SHP77 treated with DMSO at 0.1 percent for 48 hours (cell line): ENCODE data around the gene HMCN2.
"Not testable (repeated sequence)": the region's sequence is repeated elsewhere in the genome, so short reads cannot be mapped to it uniquely, and the experiment has no call there.

ENCODE experiments used
- DNase-seq: peaks from one replicate; lab custom pipeline; 2025; lab: John Stamatoyannopoulos, UW

HMCN2 gene

DNA sequence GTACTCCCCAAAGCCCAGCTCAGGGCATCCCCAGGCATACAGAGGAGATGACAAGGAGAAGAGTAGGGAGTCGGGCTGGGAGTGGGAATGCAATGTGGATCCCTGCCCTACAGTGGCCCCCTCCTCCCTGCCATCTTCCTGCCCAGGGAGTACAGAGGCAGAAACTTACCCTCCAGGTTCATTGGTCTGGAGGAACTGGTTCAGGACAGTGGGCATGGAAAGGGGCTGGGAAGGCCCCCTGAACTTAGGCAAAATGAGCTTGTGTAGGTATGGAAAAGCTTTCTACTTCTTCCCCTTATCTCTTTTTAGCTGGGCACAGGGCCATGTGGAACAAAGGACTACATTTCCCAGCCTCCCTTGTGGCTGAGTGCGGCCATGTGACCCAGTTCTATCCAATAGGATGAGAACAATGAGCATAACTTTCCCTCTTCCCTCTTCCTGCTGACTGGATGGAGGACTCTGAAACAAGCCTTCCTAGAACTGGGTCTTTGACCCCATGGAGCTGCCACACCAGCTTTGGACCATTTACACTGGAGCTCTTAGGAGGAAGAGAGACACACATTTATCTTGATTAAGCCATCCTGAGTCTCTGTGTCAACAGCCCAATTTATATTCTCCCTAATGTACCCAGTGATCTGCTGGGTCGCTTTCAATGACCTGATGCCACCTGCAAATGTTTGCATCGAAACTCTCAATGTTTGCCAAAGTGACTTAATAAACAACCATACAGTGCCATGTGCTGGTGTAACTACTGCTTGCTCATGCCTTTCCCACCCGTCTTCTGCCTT is 25.0 kb upstream of the HMCN2 start:
- DNase-seq: peak; percentile 70

DNA sequence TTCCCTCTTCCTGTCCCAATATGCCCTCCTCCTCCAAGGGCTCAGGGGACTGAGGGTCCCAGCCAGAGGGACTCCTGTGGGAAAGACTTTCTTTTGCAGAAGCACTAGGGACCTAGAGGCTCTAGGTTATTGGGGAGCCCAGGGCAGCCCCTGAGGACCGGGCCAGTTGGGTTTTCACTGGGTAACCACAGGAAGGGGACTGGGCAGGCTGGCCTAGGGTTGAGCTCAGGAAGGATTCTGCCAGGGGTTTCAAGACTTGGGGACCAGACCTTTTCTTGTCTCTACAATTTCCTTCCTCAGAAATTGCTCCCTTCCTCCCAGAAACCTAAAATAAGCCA is 24.4 kb upstream of the HMCN2 start:
- no peak for DNase-seq

DNA sequence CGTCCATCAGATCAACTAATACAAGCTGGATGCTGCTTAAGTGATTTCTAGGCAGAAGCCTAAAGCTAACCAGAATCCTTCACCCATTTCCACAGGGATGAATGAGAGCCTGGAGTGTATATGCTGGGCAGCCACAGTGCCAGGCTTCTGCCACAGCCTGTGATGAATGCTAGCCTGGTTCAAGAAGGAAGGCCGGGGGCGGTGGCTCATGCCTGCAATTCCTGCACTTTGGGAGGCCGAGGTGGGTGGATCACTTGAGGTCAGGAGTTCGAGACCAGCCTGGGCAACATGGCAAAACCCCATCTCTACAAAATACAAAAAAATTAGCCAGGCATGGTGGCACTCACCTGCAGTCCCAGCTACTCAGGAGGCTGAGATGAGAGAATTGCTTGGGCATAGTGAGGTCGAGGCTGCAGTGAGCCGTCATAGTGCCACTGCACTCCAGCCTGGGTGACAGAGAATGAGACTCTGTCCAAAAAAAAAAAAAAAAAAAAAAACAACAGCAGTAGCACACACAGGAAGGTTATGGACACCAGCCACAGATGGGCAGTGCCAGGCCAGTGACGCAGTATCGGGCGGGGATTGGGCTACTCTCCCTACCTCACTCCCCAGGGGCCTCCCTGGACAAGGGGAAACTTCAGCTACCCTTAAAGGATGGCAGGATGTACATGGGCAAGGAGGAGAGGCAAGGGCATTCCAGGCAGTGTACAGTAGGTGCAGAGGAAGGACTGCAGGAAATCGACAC is 23.1 kb upstream of the HMCN2 start:
- DNase-seq: no peak

DNA sequence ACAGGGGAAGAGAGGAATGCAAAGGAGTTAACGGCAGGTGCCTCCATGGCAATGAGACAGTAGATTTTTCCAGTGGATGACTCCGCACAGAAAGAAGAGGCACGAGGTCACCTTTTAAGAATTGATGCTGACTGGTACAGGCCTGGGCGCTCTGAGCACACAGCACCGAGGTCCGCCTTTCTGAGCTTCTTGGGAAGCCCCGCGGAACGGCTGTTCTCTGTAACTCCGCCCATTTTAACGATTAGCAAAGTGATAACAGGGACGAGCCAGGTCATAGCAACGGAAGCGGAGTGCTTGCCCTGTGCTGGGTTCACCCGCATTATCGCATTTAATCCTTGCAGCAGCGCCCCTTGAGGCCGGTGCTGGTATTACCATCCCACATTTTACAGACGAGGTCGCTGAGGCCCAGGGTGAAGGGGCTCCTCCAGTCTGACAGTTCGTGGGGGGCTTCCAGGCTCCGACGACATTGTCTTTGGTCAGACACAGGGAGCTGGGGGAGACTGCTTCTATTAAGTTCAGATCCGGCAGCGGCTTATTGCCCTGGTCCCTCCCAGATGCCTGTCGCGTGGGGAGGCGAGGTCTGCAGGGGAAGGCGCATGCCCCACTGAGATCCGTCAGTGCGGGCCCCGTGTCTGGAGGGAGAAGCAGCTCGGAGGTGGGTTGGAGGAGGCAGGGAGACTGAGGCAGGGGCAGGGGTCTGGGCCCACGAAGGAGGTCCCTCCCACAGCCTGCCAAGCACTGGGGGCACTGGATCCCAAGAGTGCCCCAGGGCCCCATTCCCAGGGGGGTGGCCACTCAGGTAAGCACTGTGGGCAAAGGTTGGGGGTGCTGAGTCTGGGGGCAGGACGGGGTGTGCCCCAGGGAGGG is 22.3 kb upstream of the HMCN2 start:
- DNase-seq: peak; percentile 32

DNA sequence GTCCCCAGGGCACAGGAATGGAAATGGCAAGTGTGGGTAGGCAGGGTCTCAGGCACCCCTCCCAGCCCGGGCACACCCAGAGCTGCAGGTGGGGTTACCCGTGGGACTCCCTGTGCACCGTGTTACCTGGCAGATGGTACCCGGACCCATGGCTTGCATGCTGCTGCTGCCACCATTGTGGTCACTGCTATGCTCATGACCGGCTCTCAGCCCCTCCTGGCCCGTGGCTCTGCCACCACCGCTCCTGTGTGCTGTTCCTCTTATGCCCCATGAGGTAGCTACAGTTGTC is 21.7 kb upstream of the HMCN2 start:
- DNase-seq: no peak

DNA sequence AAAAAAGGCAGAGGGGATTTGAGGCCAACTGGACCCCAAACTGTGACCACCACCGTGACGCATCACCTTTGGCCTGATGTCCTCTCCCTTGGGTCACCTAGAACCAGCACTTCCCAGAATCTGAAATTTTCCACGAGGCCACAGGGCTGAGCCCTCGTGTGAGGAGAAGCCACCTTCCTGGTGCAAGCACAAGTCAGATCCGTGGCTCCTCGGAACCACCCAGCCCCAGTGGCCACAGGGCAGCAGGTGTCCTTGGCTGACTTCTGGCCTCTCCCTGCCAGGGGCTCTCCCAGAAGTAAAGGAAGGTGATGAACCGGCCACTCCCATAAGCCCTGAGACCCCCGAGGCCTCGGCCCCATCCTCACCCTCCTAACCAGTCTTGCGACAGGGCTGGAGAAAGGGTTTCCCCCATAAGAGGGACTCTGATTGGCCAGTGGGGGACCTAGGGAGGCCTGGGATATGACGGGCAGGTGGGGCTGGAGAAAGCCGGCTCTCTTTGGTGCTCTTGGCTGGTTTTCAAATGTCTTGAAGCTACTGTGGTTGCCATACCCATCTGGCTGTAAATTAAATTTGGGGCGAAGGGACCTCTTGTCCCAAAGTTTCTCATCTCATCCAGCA is 20.9 kb upstream of the HMCN2 start:
- DNase-seq: no peak

DNA sequence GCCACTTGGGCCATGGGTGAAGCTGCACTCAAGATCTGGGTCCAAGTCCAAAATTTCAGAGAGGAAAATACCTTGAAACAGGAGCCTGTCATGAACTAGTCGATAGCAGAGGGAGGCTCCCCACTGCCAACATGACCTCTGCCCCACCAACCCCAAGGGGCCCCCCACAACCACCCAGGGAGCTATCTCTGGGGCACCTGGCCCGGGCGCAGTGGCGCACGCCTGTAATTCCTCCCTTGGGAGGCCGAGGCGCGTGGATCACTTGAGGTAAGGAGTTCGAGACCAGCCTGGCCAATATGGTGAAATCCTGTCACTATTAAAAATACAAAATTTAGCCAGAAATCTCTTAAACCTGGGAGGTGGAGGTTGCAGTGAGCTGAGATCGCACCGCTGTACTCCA is 20.1 kb upstream of the HMCN2 start:
- no peak for DNase-seq

DNA sequence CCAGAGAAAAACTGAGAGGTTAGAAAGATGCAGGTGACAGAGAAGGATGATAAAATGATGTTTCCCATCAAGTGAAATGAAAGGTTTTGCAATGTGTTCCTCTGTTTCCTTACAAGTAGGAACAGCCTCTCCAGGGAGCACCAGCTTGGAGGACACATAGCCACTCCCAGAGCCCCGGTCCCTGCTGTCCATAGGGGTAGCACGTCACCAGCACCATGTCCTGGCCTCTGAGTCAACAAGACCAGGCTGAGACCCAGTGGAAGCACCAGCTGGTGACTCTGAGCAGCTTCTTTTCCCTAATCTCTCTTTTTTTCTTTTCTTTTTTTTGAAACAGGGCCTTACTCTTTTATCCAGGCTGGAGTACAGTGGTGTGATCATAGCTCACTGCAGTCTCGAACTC is 19.4 kb upstream of the HMCN2 start:
- DNase-seq: no peak

DNA sequence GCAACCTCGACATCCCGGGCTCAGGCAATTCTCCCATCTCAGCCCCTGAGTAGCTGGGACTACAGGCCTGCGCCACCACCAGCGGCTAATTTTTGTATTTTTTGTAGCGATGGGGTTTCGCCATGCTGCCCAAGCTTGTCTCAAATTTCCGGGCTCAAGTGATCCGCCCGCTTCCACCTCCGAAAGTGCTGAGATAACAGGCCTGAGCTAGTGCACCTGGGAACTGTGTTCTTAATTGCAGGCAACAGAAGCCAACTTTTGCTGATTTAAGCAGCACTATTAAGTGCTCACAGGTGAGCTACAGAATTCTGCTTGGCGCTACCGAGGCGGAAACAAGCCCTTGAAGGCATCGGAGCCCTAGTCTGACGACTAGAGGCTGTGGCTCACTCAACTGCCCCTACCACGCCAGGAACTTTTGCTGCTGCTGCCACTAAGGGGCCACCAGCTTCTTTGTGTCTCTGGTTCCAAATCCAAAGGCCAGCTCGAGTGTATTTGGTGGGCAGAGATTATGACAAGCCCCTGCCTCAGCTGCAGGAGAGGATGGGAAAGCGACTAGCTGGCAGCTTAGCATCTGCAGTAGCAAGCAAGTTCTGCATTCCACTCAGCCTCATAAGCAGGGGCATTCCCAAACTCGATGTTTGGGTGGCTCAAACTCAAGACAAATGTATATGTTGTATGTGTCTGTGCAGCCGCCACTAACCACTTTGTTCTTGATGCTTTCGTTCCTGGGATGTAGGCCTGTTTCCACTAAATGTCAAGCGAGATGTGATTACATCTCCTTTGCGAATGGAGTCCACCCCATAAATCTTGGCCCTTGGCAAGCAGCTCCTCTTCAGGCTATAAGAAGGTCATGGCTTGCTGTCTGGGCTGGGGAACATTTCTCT is 10.6 kb upstream of the HMCN2 start:
- DNase-seq: no peak

DNA sequence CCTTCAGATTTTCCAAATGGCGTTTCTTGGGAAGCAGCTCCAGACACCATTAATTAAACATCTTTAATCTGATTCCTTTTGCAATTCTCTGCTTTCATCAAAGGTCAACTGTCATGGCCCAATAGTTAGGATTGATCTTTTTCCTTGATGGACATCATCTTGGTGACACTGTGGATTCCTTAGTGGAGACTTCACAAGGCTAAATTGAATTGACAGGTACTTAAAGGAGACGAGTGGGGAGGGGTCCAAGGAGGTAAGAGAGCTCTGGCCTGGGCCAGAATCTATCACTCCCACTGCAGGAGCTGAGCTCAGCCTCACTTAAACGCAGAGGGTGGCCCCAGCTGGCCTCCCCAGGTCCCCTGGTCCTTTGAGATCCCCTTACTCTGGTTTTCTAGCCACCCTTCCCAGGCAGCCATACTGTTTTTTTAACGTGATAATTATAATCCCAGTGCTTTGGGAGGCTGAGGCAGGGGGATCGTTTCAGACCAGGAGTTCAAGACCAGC is 9.9 kb upstream of the HMCN2 start:
- DNase-seq: no peak

DNA sequence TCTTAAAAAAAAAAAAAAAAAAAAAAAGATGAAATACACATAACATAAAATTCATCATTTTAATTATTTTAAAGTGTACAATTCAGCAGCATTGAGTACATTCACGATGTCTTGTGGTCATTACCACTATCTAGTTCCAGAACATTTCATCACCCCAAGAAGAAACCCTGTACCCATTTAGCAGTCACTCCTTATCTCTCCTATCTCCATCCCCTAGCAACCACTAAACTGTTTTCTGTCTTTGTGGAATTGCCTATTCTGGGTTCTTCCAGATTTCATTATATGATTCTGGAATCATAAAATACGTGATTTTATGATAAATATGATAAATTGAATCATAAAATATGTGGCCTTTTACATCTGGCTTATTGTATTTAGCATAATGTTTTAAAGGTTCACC is 8.9 kb upstream of the HMCN2 start:
- DNase-seq: no peak

DNA sequence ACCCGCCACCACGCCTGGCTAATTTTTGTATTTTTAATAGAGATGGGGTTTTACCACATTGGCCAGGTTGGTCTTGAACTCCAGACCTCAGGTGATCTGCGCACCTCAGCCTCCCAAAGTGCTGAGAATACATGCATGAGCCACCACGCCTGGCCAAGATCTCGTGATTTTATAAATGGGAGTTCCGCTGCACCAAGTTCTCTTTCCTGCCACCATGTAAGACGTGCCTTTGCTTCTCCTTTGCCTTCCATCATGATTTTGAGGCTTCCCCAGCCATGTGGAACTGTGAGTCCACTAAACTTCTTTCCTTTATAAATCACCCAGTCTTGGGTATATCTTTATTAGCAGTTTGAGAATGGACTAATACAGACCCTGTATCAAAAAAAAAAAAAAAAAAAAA is 7.4 kb upstream of the HMCN2 start:
- DNase-seq: not testable (repeated sequence)

DNA sequence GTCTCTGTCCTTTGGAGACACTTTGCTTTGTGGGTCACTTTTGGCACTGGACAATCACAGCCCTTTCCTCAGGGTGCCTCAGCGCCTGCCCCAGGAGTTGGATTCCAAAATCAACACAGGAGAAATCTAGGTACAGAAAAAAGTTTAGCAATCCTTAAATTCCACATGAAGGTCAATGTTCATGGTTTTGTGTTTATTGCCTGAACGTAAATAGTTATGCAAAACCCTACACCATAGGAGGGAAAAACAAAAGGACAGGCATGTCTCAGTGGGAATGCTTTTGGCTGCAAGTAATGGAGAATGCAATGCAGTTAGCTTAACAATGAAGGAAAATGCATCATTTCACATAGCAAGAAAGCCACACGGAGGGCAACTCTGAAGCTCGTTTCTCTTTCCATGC is 6.5 kb upstream of the HMCN2 start:
- no peak for DNase-seq

DNA sequence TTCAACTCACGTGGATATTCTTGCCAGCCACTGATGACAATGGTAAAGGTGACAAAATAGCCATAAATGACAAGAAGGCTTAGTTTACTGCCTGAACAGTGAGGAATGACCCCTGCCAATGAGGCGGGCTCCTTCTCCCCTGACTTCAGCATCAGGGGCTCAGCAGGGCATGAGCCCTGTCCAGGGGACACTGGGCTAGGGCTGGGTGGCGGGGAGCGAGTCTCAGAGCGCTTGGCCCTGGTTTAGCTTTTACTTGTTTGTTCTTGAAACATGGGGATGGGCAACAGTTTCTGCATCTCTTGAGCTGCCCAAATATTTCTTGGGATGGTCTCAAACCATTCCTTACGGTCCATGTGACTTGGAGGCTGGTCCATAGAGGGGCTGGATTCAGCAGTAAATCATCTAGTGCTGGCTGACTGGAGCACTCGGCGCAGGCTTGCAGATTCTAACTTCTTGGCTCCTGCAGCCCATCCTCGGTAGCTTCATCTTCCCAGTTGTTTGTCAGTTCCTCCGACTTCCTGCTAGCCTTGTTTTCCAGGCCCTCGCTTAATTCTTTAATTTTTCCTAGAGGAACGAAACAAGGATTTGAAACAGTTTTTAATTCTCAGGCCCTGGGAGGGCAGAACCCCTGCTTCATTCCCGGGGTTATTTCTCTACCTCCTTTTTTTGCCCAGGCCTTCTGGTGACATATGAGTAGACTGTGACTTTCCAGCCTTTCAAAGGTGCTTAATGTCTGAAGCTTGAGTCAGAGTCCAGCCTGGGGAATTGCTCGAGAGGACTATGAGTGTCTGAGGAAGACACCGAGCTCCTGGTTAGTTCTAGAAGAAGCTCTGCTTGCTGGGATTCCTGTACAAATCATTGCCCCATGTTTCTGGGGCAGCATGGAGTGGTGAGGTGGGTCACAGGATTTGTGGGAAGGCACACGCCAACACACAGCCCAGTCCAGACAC is 4.5 kb upstream of the HMCN2 start:
- no peak for DNase-seq

DNA sequence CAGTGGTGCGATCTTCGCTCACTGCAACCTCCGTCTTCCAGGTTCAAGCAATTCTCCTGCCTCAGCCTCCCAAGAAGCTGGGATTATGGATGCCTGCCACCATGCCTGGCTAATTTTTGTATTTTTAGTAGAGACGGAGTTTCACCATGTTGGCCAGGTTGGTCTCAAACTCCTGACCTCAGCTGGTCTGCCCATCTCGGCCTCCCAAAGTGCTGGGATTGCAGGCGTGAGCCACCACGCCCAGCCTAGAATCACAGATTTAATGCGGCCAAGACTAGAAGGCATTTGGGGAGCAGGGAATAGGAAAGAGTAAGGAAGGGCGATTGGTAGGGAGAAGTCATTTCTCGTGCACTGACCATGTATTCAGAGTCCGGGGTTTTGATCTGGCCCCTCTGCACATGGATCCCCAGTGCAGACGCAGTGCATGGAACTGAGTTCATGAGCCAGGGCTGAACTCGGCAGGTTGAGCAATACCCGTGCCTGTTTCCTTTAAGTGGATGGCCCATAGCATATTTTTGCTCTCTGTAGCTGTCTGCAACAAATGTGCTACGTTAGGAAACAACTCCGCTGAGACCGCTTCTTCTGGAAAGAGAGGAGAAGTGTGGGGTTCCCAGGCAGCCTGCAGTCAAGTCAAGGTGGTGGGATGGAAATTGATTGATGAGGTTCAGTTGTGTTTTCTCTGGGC is 3.4 kb upstream of the HMCN2 start:
- no peak for DNase-seq

DNA sequence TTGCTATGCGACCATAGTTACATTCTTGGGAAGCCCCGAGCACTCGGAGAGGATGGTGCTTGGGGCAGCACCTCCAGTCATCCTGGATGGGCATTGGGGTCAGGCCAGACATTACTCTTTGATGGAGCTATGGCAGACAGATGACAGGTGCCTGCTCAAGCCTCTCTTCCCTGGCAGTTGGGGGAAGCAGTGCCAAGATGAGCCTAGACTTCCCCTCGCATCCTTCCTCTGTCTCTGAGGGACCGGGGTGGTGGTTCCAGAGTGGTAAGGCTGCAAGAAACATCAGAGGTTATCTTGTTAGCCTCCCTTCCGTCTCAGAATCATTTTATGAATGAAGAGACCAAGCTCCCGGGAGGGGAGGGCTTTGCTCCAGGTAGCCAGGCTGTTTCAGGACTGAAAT is 2.8 kb upstream of the HMCN2 start:
- no peak for DNase-seq

DNA sequence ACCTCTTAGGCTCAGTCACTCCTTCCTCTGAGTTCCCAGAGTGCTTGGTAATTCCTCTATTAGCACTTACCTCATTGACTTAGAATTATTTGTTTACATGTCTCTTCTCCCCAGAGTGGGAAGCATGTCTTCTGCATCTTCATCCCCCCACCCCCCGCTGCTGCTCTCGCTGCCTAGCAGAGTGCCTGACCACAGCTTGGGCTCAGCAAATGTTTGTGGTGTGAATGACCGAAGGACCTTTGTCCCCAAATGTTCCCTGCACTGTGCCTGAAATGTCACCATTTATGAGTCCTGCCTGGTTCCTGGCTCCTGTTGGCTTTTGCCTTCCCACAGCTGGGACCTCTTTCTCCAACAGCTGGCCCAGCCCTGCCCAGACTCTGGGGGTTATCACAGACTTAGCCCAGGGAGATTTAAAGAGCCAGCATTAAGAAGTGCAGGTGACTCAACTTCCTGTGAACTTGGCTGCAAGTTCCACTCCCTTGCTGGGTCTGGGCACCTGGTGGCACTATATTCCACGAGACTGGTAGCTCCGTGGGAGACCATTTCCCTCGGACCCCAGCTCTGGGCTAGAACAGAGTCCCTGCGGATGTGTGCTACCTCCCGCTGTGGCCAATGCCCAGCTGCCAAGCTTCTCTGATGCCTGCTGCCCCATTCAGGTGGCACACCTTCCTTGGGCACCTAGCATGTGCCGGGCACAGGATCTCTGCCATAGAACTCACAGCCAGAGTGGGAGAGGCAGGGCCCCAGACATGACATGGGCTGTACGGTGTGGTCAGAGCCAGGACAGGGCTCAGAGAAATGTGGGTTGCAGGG is 1.8 kb upstream of the HMCN2 start:
- DNase-seq: no peak

DNA sequence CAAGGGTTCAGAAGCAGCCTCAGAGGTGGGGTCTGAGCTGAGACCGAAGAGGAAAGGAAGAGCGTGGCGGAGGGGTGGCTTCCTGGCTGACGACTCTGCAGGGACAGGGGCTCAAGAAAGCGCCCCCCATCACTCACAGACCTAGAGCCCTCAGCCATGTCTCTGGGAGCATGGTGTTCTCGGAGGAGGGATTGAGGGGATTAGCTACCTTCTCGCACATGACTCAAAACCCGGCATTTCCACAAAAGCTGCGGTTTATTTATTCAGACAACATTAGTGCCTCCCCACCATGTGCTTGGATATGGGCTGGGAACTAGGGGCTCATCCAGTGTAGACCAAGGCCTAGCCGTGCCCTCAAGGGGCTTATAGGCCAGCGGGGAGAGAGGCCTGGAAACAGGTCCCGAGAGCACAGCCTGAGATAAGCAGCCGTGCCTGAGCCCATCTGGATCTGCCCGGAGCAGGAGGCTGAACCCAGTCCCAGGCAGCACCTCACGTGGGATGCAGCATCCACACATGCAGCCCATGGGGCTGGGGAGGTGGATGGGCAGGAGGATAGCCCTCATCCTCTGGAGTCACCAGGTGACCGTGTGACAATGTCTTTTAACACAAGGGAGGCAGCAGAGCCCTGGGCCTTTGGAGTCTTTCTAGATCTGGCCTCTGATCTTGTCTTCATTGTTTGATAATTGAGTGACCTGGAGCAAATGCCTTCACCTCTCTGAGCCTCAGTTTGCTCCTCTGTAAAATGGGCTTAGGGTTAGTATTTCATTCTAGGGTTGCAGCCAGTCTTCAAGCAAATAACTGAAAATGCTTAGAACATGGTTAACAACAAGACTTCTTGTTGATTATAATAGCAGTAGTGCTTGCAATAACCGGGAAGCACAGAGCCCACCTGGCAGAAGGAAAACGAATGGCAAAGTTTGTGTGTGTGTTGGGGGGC is 878 bp upstream of the HMCN2 start:
- DNase-seq: no peak
